SU-DHL-6 (cell line): Measurements from ENCODE around the gene MDM2.
A peak's percentile ranks its signal among the peaks of the same experiment; 100 is the strongest.

Experiments used
- H2AFZ ChIP-seq: fragments of 200-600 bp; sonication (generic); 2 replicates; pipeline ENCODE4 v1.6.1; 2014; ENCODE audit warnings: low read depth, mild to moderate bottlenecking, moderate library complexity, mixed read lengths, antibody characterized with exemption, low read length; ENCODE audit not compliant: severe bottlenecking
- H3F3A ChIP-seq: fragments of 200-600 bp; shearing (Covaris generic); 2 replicates; pipeline ENCODE4 v1.6.0; 2016; ENCODE audit warnings: antibody characterized with exemption, mild to moderate bottlenecking; ENCODE audit not compliant: insufficient read depth
- H3K27ac ChIP-seq: fragments of 200-600 bp; sonication (generic); 2 replicates; pipeline ENCODE4 v1.5.1; 2016; ENCODE audit warnings: low read depth, mild to moderate bottlenecking, low read length, moderate library complexity, mixed read lengths
- H3K27me3 ChIP-seq: fragments of 200-600 bp; sonication (generic), shearing (Covaris generic); 2 replicates; pipeline ENCODE4 v1.6.0; 2014; ENCODE audit warnings: mild to moderate bottlenecking, low read length
- H3K36me3 ChIP-seq: fragments of 200-600 bp; sonication (generic); 2 replicates; pipeline ENCODE4 v1.6.1; 2014; ENCODE audit warnings: mild to moderate bottlenecking, low read length, mixed read lengths
- H3K4me2 ChIP-seq: fragments of 300-600, 200-600 bp; shearing (Covaris generic), sonication (generic); 2 replicates; pipeline ENCODE4 v1.6.0; 2014; ENCODE audit warnings: low read length, low read depth, mild to moderate bottlenecking; ENCODE audit not compliant: poor library complexity, severe bottlenecking
- H3K4me3 ChIP-seq: fragments of 200-600 bp; sonication (generic); 2 replicates; pipeline ENCODE4 v1.5.1; 2014; ENCODE audit warnings: antibody characterized with exemption, low read length, mild to moderate bottlenecking, mixed read lengths; ENCODE audit not compliant: insufficient read depth, poor library complexity, severe bottlenecking
- H3K79me2 ChIP-seq: fragments of 200-600 bp; sonication (generic); 2 replicates; pipeline ENCODE4 v1.6.1; 2014; ENCODE audit warnings: mild to moderate bottlenecking, low read length, moderate library complexity; ENCODE audit not compliant: insufficient read depth
- H3K9ac ChIP-seq: fragments of 200-600 bp; sonication (generic); 2 replicates; pipeline ENCODE4 v1.7.0; 2014; ENCODE audit warnings: mild to moderate bottlenecking, low read length
- H3K9me2 ChIP-seq: fragments of 200-600 bp; sonication (generic); replicated peaks from 2 replicates; pipeline ENCODE4 v1.6.1; 2014; ENCODE audit warnings: low read length; ENCODE audit not compliant: insufficient read depth
- H3K9me3 ChIP-seq: fragments of 200-600 bp; sonication (generic); 2 replicates; pipeline ENCODE4 v1.6.1; 2014; ENCODE audit warnings: low read length, mixed read lengths; ENCODE audit not compliant: insufficient read depth
- H4K20me1 ChIP-seq: fragments of 200-600 bp; sonication (generic); 2 replicates; pipeline ENCODE4 v1.6.1; 2014; ENCODE audit warnings: low read depth, mild to moderate bottlenecking, antibody characterized with exemption, low read length, moderate library complexity, mixed read lengths
- EZH2phosphoT487 ChIP-seq: fragments of 200-600 bp; sonication (generic), shearing (Covaris generic); conservative IDR thresholded peaks from 2 replicates; pipeline ENCODE4 v1.6.1; 2018; ENCODE audit warnings: mild to moderate bottlenecking, antibody characterized with exemption, low read length, moderate library complexity, mixed read lengths
- TF ChIP-seq, protein P1 (sequence below): fragments of 200-600 bp; sonication (generic); IDR thresholded peaks from one replicate; pipeline ENCODE4 v1.5.1; 2017; ENCODE audit warnings: antibody characterized with exemption, mild to moderate bottlenecking, low read length, moderate library complexity; ENCODE audit not compliant: insufficient read depth, poor library complexity, severe bottlenecking

The MDM2 gene

DNA sequence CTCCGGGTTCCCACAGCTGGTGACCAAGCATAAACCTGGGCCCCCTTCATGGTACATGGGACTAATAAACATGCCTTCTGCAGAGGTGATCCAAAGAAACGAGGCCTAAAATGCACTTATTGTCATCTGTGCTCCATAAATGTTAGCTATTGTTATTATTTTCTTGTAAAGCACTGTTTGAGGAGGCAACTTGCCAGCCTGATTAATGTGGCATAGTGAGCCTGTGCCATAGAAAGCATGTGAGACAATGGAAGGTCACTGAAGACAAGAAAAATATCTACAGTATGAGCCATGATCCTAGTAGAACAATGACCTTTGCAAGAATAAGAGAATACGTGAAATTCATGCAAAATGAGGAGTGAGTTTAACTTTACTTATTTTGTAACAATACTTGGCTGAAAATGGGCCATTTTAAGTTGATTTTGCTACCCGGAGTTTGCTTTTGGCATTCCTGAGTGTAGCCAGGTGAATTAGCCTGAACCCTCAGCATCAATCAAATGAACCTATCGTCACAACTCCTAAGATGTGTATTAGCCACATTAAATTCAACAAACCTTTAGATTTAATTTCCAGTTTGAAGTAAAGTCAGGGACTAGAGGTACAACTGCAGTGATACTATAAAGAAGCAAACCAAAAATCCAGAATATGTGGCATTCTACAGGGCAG is 72.8 kb downstream of the MDM2 start:
- no peak overlapping the region for H3K4me3 ChIP-seq
- no peak overlapping the region for H3K4me2 ChIP-seq
- no peak overlapping the region for H2AFZ ChIP-seq
- no peaks in the 10 kb centered on the region for H3K27me3 ChIP-seq
- H3K9ac ChIP-seq, result no peak overlapping the region
- H3K79me2 ChIP-seq, result no peaks in the 10 kb centered on the region
- H3K36me3 ChIP-seq, result no peaks in the 10 kb centered on the region
- 0 out of 2 replicates have a peak overlapping the region, but pooled peaks have one; percentile 2 for H3K27ac ChIP-seq
- no peaks in the 10 kb centered on the region for H3K9me3 ChIP-seq
- H3K9me2 ChIP-seq, result no peaks in the 10 kb centered on the region
- TF ChIP-seq, protein P1, sequence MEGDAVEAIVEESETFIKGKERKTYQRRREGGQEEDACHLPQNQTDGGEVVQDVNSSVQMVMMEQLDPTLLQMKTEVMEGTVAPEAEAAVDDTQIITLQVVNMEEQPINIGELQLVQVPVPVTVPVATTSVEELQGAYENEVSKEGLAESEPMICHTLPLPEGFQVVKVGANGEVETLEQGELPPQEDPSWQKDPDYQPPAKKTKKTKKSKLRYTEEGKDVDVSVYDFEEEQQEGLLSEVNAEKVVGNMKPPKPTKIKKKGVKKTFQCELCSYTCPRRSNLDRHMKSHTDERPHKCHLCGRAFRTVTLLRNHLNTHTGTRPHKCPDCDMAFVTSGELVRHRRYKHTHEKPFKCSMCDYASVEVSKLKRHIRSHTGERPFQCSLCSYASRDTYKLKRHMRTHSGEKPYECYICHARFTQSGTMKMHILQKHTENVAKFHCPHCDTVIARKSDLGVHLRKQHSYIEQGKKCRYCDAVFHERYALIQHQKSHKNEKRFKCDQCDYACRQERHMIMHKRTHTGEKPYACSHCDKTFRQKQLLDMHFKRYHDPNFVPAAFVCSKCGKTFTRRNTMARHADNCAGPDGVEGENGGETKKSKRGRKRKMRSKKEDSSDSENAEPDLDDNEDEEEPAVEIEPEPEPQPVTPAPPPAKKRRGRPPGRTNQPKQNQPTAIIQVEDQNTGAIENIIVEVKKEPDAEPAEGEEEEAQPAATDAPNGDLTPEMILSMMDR, result no peak
- TF ChIP-seq EZH2phosphoT487, result no peak
- no peaks in the 10 kb centered on the region for H4K20me1 ChIP-seq
- H3F3A ChIP-seq, result no peaks in the 10 kb centered on the region; the same call in 1 of the 2 replicates

DNA sequence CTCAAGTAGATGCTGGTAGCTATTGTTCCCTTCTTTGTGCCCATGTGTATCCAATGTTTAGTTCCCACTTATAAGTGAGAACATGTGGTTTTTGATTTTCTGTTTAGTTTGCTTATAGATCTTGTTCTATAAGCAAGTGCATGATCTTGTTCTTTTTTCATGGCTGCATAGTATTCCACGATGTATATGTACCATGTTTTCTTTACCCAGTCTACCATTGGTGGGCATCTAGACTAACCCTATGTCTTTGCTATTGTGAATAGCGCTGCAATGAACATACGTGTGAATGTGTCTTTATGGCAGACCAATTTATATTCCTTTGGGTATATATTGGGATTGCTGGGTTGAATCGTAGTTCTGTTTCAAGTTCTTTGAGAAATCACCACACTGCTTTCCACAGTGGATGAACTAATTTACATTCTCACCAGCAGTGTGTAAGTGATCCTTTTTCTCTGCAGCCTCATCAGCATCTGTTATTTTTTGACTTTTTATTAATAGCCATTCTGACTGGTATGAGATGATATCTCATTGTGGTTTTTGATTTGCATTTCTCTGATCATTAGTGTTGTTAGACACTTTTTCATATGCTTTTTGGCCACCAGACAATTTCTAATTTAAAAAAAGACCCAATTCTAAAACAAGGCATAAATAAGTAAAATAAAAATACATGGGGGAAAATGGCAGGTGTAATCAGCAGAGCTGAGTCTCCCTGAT is 74.4 kb downstream of the MDM2 start:
- Histone ChIP-seq H3K9me3 (no peaks in the 10 kb centered on the region), H3K9ac (no peak overlapping the region), H3K79me2 (no peaks in the 10 kb centered on the region), H3K9me2 (no peaks in the 10 kb centered on the region), H3K36me3 (no peaks in the 10 kb centered on the region), H2AFZ (no peak overlapping the region), H3K27me3 (no peaks in the 10 kb centered on the region), H3K27ac (peak overlapping the region; percentile 64), H3K4me2 (peak overlapping the region; percentile 27), H4K20me1 (no peaks in the 10 kb centered on the region), H3K4me3 (no peak overlapping the region), H3F3A (no peaks in the 10 kb centered on the region; the same call in 1 of the 2 replicates)
- TF ChIP-seq, protein P1, result no peak
- TF ChIP-seq EZH2phosphoT487, result no peak

- H4K20me1 ChIP-seq, result no peaks in the 10 kb centered on the region
- no peak overlapping the region for H3K4me3 ChIP-seq
- H3K9me3 ChIP-seq, result no peaks in the 10 kb centered on the region
- peaks cover 4% of the 10 kb centered on the region; the same call in 1 of the 2 replicates for H3F3A ChIP-seq
- TF ChIP-seq, protein P1, result no peak
- no peak for TF ChIP-seq EZH2phosphoT487
- no peaks in the 10 kb centered on the region for H3K79me2 ChIP-seq
- no peaks in the 10 kb centered on the region for H3K9me2 ChIP-seq
- peak overlapping the region; percentile 14; the same call in 1 of the 2 replicates for H3K9ac ChIP-seq
- H3K4me2 ChIP-seq, result peak overlapping the region; percentile 27
- no peak overlapping the region for H2AFZ ChIP-seq
- no peaks in the 10 kb centered on the region for H3K36me3 ChIP-seq
- H3K27ac ChIP-seq, result peak overlapping the region; percentile 64
- no peaks in the 10 kb centered on the region for H3K27me3 ChIP-seq
These were observed 75.2 kb downstream of the MDM2 start for GRCh38 chr12:68883151-68883550.
